GM18507 (cell line): ENCODE measurements around the gene ADORA1.

Experiments used
- DNase-seq: peaks from one replicate; pipeline ENCODE4 v3.0.0; 2011; ENCODE audit warnings: low read depth; ENCODE audit not compliant: insufficient read length; ENCODE audit errors: extremely low spot score
- FAIRE-seq: peaks from 2 replicates; lab custom pipeline; 2011; peaks lifted over from hg19 to GRCh38; lab: Jason Lieb, UNC

ADORA1 gene

DNA sequence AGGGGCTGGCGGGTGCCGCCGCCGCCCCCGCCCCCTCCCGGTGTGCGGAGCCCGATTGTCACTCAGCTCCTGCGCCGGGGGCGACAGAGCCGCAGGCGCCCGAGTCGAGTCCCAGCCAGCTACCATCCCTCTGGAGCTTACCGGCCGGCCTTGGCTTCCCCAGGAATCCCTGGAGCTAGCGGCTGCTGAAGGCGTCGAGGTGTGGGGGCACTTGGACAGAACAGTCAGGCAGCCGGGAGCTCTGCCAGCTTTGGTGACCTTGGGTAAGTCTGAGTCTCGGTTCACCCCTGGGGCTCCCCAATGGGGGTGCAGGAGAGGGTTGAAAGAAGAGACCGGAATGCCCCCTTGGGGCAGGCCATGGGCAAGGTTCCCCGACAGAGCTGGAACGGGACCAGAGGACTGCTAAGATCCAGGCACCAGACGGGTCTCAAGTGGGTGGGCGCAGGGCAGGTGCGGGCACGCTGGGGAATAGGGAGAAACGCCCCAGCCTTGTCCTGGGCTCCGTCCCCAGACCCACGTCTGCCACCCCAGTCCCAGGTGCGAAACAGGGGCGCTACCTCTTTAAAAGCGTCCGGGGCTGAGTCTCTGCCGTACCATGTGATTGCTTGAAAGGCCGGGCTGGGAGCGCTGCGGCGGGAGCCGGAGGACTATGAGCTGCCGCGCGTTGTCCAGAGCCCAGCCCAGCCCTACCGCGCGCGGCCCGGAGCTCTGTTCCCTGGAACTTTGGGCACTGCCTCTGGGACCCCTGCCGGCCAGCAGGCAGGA lies at the start of gene ADORA1:
Gene ADORA1, plus strand, starts transcription at position 61 of the 765 bp plus-strand sequence. CDS start 1,116 bp downstream, outside the sequence.
- DNase-seq, result no peak

DNA sequence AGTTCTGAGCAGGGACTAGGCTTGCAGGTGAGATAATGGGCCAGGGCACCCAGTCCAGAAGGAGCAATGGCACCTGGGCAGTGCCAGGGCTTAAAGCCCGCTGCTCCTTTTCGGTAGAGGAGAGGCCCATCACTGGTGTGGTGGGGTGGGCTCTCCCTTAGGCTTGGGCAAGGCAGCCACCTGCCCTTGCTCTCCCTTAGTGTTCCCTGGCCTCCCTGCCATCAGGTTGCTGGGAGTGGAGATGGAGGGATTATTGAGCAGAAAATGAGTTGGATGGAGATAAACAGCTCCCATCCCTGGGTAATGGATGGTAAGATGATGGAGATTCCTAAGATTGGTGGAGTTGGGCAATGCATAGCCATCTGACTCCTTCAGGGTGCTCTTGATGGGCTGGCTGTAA lies 49.6 kb upstream of the ADORA1 start:
- no peak for DNase-seq
- no peak for FAIRE-seq

More for the DNA sequence above, at the start of gene ADORA1:
- FAIRE-seq, result no peak

DNA sequence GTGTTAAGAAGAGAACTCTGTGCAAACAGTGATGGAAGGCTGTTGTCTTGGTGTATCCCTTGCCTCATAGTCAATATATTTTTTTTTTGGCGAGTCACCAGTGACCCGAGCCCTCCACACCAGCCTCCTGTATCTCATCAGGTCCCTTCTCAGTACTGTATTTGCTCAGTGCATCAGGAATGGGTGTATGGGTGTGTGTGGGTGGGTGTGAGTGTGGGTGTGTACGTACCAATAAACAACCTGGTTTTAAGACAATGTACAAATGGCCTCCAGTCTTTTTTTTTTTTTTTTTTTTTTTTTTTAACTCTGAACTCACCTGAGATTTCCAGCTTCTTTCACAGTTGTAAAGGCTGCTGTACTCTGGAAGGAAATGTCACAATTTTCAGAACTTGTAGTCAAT lies 49.0 kb upstream of the ADORA1 start:
- DNase-seq (no peak), FAIRE-seq (no peak)

DNA sequence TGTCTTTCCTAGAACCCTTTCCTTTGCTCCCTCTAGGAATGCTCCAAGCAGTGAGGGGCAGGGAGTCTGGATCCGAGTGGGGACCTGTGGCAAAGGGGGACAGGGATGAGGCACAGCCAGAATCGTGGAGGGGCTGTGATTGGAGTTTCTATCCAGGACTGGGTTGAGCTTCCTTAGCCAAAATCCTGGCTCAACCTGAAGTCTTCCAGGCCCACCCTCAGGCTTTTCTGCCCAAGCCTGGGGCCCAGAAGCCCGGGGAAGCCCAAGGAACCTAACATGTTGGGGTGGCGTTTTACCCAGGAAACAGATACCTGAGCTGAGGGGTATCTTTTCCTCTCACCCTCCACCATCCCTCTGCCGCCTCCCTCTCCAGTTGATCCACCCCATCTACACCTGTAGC lies 47.1 kb upstream of the ADORA1 start:
- FAIRE-seq, result no peak
- no peak for DNase-seq

DNA sequence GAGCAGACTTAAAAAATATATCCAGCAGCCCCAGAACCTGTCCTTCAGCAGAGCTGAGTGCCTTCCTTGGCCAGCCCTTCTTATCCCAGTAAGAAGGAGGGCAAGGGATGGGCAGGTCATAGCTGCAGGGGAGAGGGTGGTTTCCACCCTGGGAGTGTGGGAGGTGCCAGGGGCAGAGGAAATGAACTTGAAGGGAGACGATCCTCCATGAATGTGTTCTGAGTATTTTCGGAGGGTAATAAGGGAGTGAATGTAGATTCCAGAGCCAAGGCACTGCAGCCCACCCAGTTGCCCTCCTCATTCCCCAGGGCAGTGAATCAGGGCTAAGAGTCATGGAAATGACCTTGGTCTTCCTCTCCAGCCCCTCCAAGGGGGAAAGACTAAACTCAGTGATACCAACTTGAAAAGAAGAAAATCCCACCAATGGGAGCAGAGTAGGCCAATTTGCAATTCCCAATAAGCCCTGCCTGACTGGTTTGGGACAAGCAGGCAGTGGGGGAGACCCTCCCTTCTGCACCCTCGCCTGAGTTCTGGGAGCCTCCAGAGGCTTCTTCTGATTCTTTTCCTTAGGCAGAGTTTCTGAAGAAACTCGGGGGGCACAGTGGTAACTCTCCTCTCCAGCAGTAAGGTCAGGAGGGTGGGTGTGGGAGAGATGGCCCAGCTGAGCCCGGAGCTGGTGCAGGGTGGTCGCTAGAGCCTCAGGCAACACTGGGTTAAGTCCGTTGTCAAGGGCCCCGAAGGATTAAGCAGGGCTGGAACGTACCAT lies 45.9 kb upstream of the ADORA1 start:
- FAIRE-seq (no peak), DNase-seq (no peak)

DNA sequence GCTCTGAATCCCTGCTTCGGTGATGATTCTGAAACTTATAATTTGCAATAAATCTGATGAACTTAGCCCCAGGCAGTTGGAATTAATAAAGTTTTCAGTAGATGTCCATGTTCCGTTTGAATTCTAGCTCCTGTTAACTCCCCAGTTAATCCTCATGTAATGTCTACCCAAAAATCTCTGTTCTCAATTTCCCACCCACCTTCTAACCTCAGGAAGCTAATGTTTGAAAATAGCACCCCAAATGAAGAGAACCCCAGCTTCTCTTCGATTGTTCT lies 45.4 kb upstream of the ADORA1 start:
- DNase-seq (no peak), FAIRE-seq (no peak)

DNA sequence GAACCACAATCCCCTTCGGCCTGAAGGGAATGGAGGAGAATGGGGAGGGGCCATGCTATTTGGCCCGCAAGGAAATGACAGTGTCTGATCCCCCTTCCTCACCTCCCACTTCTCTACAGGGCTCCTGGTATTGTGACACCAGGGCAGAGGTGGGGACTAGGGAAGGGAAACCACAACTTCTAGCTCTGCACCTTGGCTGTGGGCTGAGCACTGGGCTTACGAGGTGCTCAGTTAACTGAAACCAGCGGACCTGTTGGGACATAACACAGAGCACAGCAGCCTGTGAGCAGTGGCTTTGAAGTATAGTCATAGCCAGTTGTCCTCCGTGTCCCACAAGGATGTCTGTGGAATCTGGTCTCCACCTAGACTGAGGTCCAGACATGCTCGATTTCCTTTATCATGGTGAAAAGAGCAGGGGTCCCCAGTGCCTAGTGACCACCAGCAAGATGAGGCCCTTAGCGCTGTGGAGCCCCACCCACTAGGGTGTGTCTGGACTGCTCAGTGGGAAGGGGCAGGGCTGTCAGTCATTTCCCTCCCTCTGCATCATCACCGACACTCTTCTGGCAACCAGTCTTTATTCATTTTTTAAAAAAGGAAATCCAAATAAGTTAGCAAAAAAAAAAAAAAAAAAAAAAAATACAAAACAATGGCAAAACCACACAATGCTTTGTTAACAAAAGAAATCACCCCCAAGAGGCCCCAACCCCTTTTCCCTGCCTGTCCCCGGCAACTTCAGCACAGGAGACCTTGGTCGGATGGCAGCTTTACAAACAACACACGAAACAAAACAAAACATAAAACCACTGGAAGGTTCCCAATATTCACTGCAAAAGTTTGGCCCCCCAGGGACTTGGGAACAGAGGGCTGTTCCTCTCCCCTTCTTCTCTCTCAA lies 44.7 kb upstream of the ADORA1 start:
- no peak for FAIRE-seq
- no peak for DNase-seq

DNA sequence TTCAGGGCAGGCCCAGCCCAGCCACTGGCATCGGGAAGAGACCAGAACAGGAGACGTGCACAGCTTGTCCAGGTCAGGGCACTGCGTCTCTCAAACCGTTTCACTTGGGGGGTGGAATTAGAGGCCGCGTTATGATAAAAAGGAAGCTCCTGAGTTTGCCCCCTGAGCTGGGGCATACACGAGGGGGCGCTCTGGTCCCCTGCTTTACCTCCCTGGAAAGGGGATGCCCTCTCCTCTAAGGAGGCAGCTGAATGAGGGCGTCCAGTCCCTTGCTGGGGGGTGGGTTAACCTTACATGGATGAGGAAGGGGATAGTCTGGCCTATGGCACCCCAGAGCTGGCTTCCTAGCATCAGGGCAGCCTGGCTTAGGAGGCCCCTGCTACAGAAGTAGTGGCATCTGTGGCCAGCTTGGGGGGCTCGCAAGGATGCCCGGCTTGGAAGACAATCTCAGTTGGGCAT lies 44.0 kb upstream of the ADORA1 start:
- FAIRE-seq, result no peak

DNA sequence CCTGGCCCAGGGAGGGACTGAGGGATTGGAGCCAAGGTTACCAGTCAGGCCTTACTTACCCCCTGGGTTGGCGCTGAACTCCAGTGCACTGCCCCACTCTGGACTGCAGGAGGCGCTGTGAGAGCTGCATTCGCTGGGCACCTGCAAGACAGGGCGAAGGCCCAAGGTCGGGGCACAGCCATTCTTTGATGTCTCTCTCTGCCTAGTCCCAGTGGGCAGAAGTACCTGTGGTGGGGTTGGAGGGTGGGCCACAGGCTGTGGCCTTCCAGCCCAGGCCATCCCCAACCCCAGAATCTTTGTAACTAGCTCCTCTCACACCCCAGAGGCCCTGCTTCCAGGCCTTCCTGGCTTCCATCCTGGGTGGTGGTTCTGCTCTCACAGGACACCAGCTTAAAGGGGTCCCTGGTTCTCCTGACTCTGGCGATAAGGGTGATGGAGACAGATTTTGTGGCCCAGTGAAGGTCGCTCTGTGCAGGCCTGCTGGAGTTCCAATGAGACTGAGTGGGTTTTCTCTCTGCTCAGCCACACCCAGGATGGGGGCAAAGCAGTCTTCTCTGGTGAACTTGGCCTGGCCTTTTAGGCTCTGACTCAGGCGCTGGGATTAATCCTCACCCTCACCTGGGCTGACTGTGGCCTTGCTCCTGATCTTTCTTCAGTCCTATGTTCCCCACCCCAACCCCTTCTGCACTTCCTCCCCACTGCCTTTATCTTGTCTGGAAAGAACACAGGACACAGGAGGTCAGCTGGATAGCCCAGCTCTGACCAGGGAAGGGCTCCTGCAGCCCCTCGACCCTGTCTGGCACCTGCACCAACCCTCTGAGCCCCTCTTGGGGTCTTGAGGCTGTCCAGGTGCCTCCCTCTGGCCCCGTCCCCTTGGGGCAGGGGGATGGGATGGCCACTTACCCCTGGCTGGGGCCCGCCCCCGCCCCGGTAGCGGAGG lies 42.7 kb upstream of the ADORA1 start:
- FAIRE-seq, result no peak
- DNase-seq, result no peak

More for the DNA sequence above, 44.0 kb upstream of the ADORA1 start:
- DNase-seq, result no peak

DNA sequence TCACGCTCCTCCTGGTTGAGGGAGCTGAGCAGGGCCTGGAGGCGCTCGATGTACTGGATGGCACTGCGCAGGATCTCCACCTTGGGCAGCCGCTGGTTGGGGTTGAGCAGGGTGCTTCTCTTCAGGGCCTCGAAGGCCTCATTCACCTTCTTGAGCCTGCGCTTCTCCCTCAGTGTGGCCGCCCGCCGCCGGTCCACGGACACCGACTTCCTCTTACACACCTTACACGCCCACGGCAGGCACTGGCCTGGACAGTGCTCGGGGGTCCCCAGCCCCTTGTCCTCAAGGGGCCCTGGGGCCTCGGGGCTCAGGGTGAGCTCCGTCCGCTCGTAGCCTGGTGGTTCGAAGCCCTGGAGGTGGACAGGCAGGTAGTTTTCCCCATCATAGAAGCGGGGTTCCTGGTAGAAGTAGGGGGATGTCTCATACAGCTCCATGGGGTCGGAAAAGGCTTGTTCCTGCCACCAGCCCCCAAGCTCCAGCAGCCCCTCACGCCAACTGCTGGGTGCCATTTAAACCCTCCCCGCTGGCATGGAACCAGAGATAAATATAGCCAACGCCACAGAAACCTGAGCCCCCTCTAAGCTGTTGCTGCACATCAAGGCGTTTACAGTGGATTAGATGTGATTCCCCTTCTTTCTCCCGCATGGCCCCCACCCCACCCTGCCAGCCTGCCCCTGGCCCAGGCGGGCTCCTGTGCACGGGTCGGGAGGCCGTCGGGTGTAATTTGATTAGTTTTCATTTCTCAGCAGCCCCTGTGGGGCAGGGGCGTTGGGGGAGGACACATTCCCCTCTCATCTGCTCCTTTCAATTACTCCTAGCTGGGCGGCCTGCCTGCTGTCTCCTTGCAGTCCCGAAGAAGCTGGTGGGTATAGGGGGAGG lies 41.8 kb upstream of the ADORA1 start, which contains the start of gene MYOG:
Gene MYOG, minus strand, starts transcription at position 485 of the 879 bp plus-strand sequence. Its CDS starts 51 bp downstream, at position 434.
- FAIRE-seq, result no peak

DNA sequence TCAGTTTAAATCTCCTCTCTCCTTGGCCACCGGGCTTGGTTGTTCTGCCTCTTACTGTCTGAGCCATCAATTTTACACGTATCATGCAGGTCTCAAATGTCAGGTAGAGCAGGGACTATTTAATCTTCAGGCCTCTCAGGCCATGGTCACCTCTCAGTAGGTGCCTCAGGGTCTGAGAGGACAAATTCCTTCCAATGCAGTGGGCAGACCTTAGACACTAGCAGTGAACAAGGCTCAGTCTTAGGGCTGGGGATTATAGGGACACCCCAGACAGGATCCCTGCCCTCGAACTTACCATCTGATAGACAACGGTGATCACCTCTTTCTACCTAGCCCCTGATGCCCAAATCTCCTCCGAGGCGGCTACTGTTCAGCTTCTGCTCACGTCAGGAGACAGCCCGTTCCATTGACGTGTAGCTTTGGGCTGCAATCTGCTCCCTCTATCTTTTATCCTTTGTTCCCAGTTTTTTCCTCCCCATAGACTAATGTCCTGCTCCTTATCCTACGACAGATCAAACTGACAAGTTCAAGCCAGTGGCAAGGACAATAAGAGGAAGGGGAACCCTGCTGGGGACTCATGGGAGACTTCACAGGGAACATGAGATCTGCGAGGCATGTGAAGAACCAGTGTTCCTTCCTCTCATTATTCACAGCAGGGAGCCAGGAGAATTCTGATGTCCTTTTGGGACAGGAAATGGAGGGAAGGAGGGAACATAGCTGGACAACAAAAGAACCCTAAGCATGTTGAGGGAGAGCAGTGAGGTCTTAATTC lies 40.3 kb upstream of the ADORA1 start:
- DNase-seq (no peak), FAIRE-seq (no peak)

More for the DNA sequence above, 41.8 kb upstream of the ADORA1 start, which contains the start of gene MYOG:
- no peak for DNase-seq

DNA sequence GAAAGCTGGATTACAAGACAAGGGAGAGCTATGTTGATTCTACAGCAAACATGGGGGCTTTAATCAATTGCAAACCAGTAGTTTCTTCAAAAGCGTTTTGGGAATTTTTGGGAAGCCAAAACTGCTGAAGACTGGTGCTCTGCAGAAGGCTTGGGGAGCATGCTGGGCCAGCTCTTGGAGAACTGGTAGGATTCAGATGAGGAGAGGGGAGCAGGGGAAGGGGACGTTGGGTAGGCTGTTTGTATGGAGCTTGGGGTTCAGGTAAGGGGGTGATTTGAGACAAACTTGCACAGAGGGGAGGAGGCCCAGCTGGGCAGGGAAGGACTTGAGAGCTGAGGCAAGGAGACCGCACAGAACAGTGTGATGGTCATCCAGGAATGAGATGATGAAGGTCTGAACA lies 39.1 kb upstream of the ADORA1 start:
- DNase-seq, result no peak
- FAIRE-seq, result no peak

DNA sequence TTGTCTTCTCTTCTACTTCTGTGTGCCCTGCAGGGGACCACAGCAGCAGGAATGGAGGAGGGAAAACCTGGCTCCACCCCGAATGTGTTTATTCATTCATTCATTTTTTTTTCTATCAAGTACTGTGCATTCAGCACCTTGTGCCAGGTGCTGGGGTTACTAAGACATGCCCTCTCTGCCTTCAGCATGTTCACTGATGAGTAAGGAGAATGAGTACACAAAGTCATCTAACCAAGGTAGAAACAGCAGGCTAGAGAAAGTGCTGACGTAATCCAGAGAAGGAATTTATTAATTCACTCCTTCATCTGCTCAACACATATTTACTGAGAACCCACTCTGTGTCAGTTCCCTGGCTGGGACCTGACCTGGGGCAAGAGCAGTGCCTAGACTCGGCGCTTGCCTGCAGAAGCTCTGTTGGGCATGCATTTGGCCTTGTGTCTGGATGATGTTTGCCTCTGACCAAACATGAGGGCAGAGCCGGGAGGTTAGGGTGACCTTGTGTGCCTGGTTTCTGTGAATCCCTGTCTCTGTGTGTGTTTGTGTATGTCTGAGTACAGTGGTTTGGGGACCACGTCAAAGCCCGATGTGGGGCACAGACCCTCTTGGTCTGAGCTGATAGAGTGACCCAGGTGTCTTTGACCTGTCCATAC lies 38.4 kb upstream of the ADORA1 start:
- FAIRE-seq (no peak), DNase-seq (no peak)

DNA sequence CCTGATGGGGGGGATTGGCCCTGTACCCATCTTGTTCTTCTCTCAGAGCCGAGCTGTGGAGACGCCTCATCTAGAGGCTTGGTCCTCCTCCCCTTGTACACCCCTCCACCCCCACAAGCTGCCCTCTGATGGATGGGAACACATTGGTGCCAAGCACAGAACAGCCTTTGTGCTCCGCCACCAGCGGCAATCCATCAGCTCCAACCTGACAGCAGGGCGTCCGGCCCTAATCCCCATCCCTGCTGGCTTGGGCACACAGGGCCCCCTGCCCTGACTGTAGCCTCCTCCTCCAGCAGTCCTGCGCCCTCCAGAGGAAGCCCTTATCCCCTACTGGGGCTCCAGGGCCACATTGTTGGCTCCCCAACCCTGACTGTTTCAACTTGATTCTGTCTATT lies 37.9 kb upstream of the ADORA1 start:
- DNase-seq, result no peak
- no peak for FAIRE-seq

DNA sequence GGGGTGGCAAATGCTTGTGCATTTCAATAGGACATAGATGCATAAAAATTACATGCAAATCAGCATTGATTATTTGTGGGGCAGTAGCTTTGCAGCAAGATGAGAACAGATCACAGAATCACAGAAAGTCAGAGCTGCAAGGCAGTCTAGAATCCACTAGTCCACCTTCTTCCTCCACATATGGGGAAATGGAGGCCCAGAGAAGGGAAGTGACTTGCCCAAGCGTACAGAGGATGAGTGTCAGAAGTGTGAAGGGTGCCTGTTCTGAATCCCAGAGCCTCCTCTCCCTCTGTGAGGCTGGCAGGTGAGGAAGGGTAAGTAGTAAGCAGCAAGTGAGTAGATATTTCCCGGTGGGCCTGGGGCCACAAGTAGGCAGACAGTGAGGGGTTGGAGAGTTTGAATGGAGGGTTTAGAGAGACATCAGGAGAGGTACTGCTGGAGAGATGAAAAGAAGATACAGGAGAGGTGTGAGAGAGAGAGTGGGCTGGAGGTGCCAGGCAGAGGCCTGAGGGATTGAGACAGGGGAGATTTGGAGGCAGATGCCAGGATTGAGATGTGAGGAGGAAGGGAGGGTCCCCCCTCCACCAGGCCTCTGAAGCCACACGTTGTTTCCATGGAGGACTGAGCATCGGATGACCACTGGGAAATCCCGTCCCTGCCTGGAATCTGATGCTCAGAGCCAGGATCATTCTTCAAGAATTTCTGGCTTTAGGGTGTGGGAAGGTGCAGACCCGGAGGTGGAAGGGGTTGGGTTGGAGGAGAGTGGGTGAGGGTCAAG lies 36.9 kb upstream of the ADORA1 start:
- DNase-seq, result no peak
- no peak for FAIRE-seq

DNA sequence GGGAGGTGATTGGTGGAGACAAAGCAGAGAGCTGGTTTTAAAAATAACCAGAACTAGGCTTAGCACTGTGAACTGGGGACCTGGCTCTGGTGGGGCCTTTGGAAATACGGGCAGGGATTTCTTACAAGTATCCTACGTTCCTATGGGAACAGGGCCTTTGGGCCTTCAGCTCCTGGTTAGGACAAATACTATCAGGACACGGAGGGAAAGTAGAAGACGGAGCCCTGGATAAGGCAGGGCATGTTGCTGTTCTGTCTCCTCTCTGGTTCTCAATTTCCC lies 36.4 kb upstream of the ADORA1 start:
- FAIRE-seq (no peak), DNase-seq (no peak)
